ENCODE results near the gene CERT1.
A peak's percentile ranks its signal among the peaks of the same experiment; 100 is the strongest.
"Not testable (repeated sequence)": the region's sequence is repeated elsewhere in the genome, so short reads cannot be mapped to it uniquely, and the experiment has no call there.

The CERT1 gene

GRCh38 chr5:75511435-75512382 lies at the start of gene CERT1, which contains the start of gene POLK:
TSS of gene CERT1 (minus strand) at chr5:75511629. CDS start at chr5:75511207, 422 bp downstream.
TSS of gene POLK (plus strand) at chr5:75511891.
- DNase-seq (ENCODE audit: low spot score): peak; percentile 97

- DNase-seq (ENCODE audit: low spot score): not testable (repeated sequence)
These were observed 49.2 kb upstream of the CERT1 start for GRCh38 chr5:75560655-75561054.

- DNase-seq (ENCODE audit: low spot score): no peak
These were observed 47.7 kb upstream of the CERT1 start for GRCh38 chr5:75558981-75559632.

- no peak for DNase-seq (ENCODE audit: low spot score)
These were observed 46.8 kb upstream of the CERT1 start for GRCh38 chr5:75558221-75558620.

- no peak for DNase-seq (ENCODE audit: low spot score)
These were observed 41.9 kb upstream of the CERT1 start for GRCh38 chr5:75553358-75553757.

GRCh38 chr5:75552764-75553163 lies 41.3 kb upstream of the CERT1 start:
- DNase-seq (ENCODE audit: low spot score): no peak

- DNase-seq (ENCODE audit: low spot score): no peak
These were observed 40.0 kb upstream of the CERT1 start for GRCh38 chr5:75551471-75551870.

- no peak for DNase-seq (ENCODE audit: low spot score)
These were observed 39.2 kb upstream of the CERT1 start for GRCh38 chr5:75550597-75550996.

GRCh38 chr5:75547812-75548211 lies 36.4 kb upstream of the CERT1 start:
- no peak for DNase-seq (ENCODE audit: low spot score)

GRCh38 chr5:75546830-75547229 lies 35.4 kb upstream of the CERT1 start:
- no peak for DNase-seq (ENCODE audit: low spot score)

GRCh38 chr5:75545131-75545530 lies 33.7 kb upstream of the CERT1 start:
- no peak for DNase-seq (ENCODE audit: low spot score)

- no peak for DNase-seq (ENCODE audit: low spot score)
These were observed 26.8 kb upstream of the CERT1 start for GRCh38 chr5:75538211-75538610.

GRCh38 chr5:75536694-75537360 lies 25.4 kb upstream of the CERT1 start:
- no peak for DNase-seq (ENCODE audit: low spot score)

- DNase-seq (ENCODE audit: low spot score): no peak
These were observed 24.7 kb upstream of the CERT1 start for GRCh38 chr5:75536147-75536546.

- no peak for DNase-seq (ENCODE audit: low spot score)
These were observed 23.3 kb upstream of the CERT1 start for GRCh38 chr5:75534734-75535133.

GRCh38 chr5:75533716-75534115 lies 22.3 kb upstream of the CERT1 start:
- DNase-seq (ENCODE audit: low spot score): not testable (repeated sequence)

GRCh38 chr5:75532190-75532589 lies 20.8 kb upstream of the CERT1 start:
- DNase-seq (ENCODE audit: low spot score): no peak

- no peak for DNase-seq (ENCODE audit: low spot score)
These were observed 17.8 kb upstream of the CERT1 start for GRCh38 chr5:75529185-75529584.

GRCh38 chr5:75526070-75526469 lies 14.6 kb upstream of the CERT1 start:
- no peak for DNase-seq (ENCODE audit: low spot score)

GRCh38 chr5:75525344-75525743 lies 13.9 kb upstream of the CERT1 start:
- DNase-seq (ENCODE audit: low spot score): no peak

- DNase-seq (ENCODE audit: low spot score): no peak
These were observed 13.2 kb upstream of the CERT1 start for GRCh38 chr5:75524591-75524990.

- DNase-seq (ENCODE audit: low spot score): no peak
These were observed 12.6 kb upstream of the CERT1 start for GRCh38 chr5:75524071-75524470.

GRCh38 chr5:75523275-75523674 lies 11.8 kb upstream of the CERT1 start:
- DNase-seq (ENCODE audit: low spot score): no peak
